Uterus (tissue), 4 donors: ENCODE measurements around the gene CARS1. TPM values are rescaled to one million over a fixed set of nuclear protein-coding genes. Genes with fewer than 3 reads are reported as not detected.
A peak's percentile ranks its signal among the peaks of the same experiment; 100 is the strongest.

Source experiments
- DNase-seq, 2 donors: peaks; one replicate each; pipeline ENCODE4 v3.0.0-alpha.2; 2019 to 2020
- H3K27ac ChIP-seq, 2 donors: fragments of 200-600 bp; sonication (generic); 1 replicate in 1 of 2; 2 replicates in 1 of 2; pipeline ENCODE4 v1.5.1; 2016 to 2018
- H3K27me3 ChIP-seq, 2 donors: fragments of 200-600 bp; sonication (generic); one replicate each; pipeline ENCODE4 v1.5.1; 2018 to 2019; ENCODE audit warnings: control low read depth in 1 of 2
- H3K36me3 ChIP-seq, 2 donors: fragments of 200-600 bp; sonication (generic); one replicate each; pipeline ENCODE4 v1.5.1; 2019; ENCODE audit warnings: control low read depth in 1 of 2
- H3K4me1 ChIP-seq, 2 donors: fragments of 200-600 bp; sonication (generic); one replicate each; pipeline ENCODE4 v1.5.1; 2018 to 2019; ENCODE audit warnings: control low read depth in 1 of 2
- H3K4me3 ChIP-seq, 2 donors: fragments of 200-600 bp; sonication (generic); 1 replicate in 1 of 2; 2 replicates in 1 of 2; pipeline ENCODE4 v1.5.1; 2018 to 2019; ENCODE audit warnings: mild to moderate bottlenecking in 1 of 2
- H3K9me3 ChIP-seq, 2 donors: fragments of 200-600 bp; sonication (generic); one replicate each; pipeline ENCODE4 v1.5.1; 2019; ENCODE audit warnings: control low read depth in 1 of 2
- POLR2A ChIP-seq, 2 donors: fragments of 450-650 bp; IDR thresholded peaks; one replicate each; pipeline ENCODE4 v1.6.1; 2016; ENCODE audit warnings: antibody characterized with exemption in 2 of 2, mild to moderate bottlenecking in 1 of 2, moderate library complexity in 1 of 2
- intact Hi-C: fragments of 100-400 bp; cut with DNase I; formaldehyde crosslinking; loops from one replicate; pipeline ENCODE4 v1.15.1; 2023; ENCODE audit warnings: low total_unique reads
- total RNA-seq, 4 donors: library from RNA; depleted of rRNA in 3 of 4; stranded (reverse); fragments of >200 nt in 3 of 4; gene quantifications; one replicate each; pipeline versions ENCODE4 v1.1.0 to v1.2.4, GENCODE V29; 2014 to 2023
- TF ChIP-seq, protein P1 (sequence below), 4 experiments: fragments of 200-600 bp in 2 of 4; fragments of 450-650 bp in 2 of 4; sonication (generic) in 2 of 4; IDR thresholded peaks; one replicate each; pipeline ENCODE4 v1.5.1; 2016 to 2019; ENCODE audit warnings: antibody characterized with exemption in 4 of 4, mild to moderate bottlenecking in 2 of 4, moderate library complexity in 1 of 4
- donor health status: DM: yes; HTN: yes; CAD: no.

Gene CARS1
- total RNA-seq, 4 donors from 2014 or later = 13.2 to 39.5 (median 27.4) TPM

DNA sequence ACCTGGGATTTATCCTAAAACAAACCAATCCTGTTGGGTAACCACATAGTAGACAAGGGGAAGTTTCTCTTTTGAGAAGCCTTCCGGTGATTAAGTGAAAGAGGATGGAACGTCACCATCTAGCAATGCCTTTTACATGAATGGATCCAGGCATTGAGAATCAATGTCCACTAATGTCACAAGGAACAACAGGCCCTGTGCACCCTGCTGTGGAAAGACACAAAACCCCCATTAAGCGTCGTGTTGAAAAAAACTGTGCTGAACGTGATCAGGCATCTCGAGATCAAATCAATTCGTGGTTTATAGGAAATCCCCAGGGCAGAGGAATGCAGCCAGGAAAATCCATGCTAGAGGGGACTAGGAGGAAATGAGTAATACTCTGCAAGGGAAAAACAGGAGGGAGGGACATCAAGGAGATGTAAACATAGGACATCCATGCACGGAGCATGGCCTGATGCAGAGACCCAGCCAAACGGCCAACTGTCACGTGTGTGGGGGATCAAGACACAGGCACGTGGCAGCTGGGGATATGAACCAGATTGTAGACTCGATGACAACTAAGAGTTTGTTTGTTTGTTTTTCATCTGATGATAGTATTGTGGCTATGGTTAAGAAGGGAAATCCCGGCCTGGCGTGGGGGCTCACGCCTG lies 38.6 kb upstream of the CARS1 start:
- intact Hi-C loops = no loop called here
- Histone ChIP-seq H3K4me3 (no peak overlapping the region), H3K27ac (peak overlapping the region; percentile 53 to 72), H3K9me3 (no peaks in the 10 kb centered on the region), H3K27me3 (no peaks in the 10 kb centered on the region), H3K36me3 (no peaks in the 10 kb centered on the region), H3K4me1 (no peaks in the 10 kb centered on the region)
- peak in 1 of 2 donors; percentile 20 for DNase-seq
- TF ChIP-seq, protein P1, sequence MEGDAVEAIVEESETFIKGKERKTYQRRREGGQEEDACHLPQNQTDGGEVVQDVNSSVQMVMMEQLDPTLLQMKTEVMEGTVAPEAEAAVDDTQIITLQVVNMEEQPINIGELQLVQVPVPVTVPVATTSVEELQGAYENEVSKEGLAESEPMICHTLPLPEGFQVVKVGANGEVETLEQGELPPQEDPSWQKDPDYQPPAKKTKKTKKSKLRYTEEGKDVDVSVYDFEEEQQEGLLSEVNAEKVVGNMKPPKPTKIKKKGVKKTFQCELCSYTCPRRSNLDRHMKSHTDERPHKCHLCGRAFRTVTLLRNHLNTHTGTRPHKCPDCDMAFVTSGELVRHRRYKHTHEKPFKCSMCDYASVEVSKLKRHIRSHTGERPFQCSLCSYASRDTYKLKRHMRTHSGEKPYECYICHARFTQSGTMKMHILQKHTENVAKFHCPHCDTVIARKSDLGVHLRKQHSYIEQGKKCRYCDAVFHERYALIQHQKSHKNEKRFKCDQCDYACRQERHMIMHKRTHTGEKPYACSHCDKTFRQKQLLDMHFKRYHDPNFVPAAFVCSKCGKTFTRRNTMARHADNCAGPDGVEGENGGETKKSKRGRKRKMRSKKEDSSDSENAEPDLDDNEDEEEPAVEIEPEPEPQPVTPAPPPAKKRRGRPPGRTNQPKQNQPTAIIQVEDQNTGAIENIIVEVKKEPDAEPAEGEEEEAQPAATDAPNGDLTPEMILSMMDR (IDR thresholded peaks at IDR 0.05) = no peak
- no peak for TF ChIP-seq POLR2A (IDR thresholded peaks at IDR 0.05)

DNA sequence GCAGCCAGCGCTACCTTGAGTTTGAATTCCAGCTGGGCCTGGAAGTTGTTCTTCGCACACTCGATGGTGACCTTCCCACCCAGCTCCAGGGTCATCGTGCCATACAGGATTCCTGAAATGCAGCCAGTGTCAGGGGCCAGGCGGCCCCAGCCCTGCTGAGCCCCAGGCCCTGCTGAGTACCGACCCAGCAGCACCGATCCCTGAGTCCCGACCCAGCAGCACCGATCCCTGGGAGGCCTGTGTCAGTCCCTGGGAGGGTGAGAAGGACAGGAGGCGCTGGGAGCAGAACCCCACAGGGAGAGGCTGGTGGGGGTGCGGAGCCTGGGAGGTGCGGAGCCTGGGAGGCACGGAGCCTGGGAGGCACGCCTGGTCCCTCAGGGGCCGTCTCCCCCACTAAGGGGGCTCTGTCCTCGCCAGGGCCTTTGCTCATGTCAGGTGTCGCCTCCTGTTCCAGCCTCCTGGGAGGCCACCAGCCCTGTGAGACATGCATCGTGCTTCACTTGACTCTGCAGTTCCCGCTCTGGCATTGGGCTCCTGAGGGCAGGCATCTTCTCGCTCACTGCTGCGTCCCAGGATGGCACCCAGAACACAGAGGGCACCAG lies 37.1 kb upstream of the CARS1 start:
- peak overlapping the region in 1 of 2 donors; percentile 72 for H3K27ac ChIP-seq
- H3K4me1 ChIP-seq = no peaks in the 10 kb centered on the region
- intact Hi-C loops = no loop called here
- TF ChIP-seq, protein P1 (IDR thresholded peaks at IDR 0.05) = no peak
- TF ChIP-seq POLR2A (IDR thresholded peaks at IDR 0.05) = no peak
- peak in 1 of 2 donors; percentile 10 for DNase-seq
- H3K9me3 ChIP-seq = no peaks in the 10 kb centered on the region
- H3K4me3 ChIP-seq = no peak overlapping the region
- H3K36me3 ChIP-seq = no peaks in the 10 kb centered on the region
- H3K27me3 ChIP-seq = no peaks in the 10 kb centered on the region

DNA sequence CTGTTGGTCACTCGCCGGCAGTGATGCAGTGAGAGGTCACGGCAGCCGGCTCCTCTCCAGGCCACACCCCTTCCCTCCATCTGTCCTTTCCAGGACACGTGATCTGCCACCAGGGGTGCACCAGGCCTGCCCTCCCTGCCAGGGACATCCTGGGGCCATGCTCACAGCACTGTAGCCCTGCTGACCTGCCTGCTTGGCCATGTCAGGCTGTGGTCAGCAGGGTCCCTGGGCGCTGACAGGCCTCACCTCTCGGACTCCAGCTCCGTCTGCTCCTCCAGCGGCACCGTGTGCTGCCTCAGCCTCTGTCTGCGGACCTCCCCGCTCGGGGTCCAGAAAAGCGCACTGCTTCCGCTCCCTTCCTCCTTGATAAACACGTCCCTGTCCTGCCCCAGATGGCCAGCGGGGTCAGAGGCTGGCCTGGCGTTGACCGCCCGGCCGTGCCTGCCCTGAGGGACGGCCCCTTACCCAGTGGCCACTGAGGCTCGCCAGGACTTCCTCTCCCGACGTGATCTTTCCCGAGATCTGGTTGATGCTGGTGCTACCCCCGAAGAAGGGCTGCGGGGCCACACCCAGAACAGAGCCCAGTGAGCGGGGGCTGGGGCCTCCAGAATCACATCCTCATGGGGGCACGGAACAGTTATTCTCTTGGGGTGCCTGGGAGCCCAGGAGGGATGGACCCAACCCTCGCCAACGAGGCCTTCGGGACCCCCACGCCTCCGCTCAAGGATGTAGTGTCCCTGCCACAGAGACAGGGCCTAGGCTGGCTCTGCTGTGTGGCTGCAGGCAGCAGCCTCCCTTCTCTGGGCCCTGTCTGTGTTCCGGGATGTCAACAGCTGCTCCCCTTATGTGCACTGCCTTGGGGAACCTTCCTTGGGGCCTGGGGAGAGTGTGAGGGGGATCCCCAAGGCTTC lies 36.3 kb upstream of the CARS1 start:
- no peak for TF ChIP-seq POLR2A (IDR thresholded peaks at IDR 0.05)
- TF ChIP-seq, protein P1 (IDR thresholded peaks at IDR 0.05) = no peak
- Histone ChIP-seq H3K9me3 (no peaks in the 10 kb centered on the region), H3K27ac (no peak overlapping the region), H3K36me3 (no peaks in the 10 kb centered on the region), H3K27me3 (no peaks in the 10 kb centered on the region), H3K4me3 (no peak overlapping the region), H3K4me1 (no peaks in the 10 kb centered on the region)
- DNase-seq = peak in 1 of 2 donors; percentile 15
- intact Hi-C loops = no loop called here

DNA sequence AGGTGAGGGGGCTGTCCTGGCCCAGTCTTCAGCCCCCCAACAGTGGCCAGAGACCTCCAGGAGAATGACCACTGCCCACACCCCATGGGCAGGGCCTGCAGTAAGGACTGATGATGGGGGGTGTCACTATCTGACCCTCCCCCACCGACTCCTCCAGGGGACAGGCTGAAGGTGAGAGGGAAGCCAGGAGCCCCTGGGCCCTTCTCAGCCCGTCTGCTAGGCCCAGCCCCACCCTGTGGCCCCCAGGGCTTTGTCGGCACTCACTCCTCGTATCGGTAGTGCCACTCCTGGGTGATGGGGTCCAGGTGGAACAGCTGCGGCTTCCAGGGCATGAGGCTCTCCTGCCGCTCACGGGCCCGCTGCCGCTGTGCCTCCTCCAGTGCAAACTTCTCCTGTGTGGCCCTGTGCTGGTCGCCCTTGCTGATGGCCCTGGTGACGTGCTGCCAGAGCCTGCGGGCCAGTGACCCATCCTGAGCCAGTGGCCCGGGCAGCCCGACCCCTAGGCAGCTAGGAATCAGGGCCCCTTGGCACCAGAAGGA lies 35.4 kb upstream of the CARS1 start:
- H3K27me3 ChIP-seq = no peaks in the 10 kb centered on the region
- DNase-seq = peak in 1 of 2 donors; percentile 14
- intact Hi-C loops = no loop called here
- H3K4me1 ChIP-seq = no peaks in the 10 kb centered on the region
- no peak overlapping the region for H3K27ac ChIP-seq
- TF ChIP-seq, protein P1 (IDR thresholded peaks at IDR 0.05) = no peak
- TF ChIP-seq POLR2A (IDR thresholded peaks at IDR 0.05) = no peak
- no peaks in the 10 kb centered on the region for H3K36me3 ChIP-seq
- H3K9me3 ChIP-seq = no peaks in the 10 kb centered on the region
- H3K4me3 ChIP-seq = no peak overlapping the region
